HG03159 (cell line): ENCODE measurements around the gene SCT.

Experiments used
- ATAC-seq: cut with Tn5 transposase; IDR thresholded peaks from one replicate; pipeline ENCODE4 v1.9.1; 2021; ENCODE audit warnings: mild to moderate bottlenecking, moderate library complexity; ENCODE audit not compliant: unreplicated experiment

SCT gene

DNA sequence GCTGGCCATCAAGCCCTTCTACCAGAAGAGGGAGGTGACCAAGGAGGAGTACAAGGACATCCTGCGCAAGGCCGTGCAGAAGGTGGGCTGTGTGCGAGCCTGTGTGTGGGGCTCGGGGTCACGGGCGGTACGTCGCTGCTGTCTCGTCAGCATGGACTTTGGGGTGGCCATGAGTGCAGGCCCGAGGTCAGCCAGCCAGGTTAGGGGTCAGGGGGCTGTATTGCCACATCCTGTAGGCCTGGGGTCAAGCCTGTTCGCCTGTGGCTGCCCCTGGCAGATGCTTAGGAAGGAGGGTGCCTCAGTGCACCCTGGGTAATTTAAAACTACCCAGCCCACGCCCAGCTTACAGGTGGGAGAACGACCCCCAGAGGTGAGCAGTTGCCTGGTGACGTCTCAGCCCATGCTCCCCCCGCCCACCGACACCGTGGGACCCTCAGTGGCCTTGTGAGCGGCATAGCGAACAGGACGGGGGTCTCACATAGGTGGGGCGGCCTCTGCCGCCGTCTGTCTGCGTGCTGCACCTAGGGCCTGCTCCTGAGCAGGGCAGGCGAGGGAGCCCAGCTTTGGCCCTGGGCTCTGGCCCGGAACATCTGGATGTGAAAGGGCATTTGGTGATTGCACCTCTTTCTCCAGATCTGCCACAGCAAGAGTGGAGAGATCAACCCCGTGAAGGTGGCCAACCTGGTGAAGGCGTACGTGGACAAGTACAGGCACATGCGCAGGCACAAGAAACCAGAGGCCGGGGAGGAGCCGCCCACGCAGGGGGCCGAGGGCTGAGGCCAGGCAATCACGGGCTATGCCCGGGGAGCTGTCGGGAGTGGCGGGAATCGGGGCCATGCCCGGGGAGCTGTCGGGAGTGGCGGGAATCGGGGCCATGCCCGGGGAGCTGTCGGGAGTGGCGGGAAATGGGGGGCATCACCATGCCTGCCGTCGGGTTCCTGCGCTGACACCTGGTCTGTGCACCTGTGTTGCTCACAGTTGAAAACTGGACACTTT, 15.7 kb downstream of the SCT start:
- ATAC-seq: no peak

DNA sequence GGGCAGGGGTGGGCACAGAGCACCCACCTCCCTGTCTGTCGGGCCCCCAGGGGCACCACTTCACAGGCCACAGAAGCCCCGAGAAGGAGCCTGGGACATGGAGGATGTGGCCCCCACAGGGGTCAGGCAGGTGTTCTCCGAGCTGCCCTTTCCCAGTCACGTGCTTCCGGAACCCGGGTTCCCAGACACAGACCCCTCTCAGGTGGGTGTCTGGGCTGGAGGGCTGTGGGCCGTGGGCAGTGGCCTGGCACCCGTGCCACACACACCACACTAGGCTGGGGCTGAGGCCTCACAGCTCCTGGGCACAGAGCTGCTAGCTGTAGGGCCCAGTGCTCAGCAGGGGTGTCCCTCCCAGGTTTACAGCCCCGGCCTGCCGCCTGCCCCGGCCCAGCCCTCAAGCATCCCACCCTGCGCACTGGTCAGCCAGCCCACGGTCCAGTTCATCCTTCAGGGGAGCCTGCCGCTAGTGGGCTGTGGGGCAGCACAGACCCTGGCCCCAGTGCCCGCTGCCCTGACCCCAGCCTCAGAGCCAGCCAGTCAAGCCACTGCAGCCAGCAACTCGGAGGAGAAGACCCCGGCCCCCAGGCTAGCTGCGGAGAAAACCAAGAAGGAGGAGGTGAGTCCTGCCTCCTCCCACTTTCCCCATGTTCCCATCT, 16.7 kb downstream of the SCT start:
- no peak for ATAC-seq

DNA sequence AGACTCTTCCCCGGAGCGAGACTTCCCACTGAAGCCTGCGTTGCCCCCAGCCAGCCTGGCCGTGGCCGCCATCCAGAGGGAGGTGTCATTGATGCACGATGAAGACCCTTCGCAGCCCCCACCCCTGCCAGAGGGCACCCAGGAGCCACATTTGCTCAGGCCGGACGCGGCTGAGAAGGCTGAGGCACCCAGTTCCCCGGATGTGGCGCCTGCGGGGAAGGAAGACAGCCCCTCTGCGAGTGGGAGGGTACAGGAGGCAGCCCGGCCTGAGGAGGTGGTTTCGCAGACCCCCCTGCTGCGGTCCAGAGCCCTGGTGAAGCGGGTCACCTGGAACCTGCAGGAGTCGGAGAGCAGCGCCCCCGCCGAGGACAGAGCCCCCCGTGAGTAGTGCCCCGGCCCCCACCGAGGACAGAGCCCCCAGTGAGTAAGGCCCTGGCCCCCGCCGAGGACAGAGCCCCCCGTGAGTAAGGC, 17.6 kb downstream of the SCT start:
- ATAC-seq: no peak

DNA sequence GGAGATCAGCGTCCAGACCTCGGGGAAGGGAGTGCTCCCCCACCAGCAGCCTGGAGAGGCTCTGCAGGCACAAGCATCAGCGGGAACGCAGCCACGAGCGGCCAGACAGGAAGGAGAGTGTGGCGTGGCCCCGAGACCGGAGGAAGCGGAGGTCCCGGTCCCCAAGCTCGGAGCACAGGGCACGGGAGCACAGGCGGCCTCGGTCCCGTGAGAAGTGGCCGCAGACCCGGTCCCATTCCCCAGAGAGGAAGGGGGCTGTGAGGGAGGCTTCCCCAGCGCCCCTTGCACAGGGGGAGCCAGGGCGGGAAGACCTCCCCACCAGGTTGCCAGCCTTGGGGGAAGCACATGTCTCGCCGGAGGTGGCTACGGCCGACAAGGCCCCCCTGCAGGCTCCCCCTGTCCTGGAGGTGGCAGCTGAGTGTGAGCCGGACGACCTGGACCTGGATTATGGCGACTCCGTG, 18.2 kb downstream of the SCT start:
- no peak for ATAC-seq

DNA sequence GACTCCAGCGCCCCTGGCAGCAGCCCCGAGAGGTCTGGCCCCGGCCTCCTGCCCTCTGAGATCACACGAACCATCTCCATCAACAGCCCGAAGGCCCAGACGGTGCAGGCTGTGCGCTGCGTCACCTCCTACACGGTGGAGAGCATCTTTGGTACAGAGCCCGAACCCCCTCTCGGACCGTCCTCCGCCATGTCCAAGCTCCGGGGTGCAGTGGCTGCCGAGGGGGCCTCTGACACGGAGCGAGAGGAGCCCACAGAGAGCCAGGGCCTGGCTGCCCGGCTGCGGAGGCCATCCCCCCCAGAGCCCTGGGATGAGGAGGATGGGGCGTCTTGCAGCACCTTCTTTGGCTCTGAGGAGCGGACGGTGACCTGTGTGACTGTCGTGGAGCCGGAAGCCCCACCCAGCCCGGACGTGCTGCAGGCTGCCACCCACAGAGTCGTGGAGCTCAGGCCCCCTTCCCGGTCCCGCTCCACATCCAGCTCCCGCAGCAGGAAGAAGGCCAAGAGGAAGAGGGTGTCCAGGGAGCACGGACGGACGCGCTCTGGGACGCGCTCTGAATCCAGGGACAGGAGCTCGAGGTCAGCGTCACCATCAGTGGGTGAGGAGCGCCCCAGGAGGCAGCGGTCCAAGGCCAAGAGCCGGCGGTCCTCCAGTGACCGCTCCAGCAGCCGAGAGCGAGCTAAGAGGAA, 18.9 kb downstream of the SCT start:
- ATAC-seq: no peak

DNA sequence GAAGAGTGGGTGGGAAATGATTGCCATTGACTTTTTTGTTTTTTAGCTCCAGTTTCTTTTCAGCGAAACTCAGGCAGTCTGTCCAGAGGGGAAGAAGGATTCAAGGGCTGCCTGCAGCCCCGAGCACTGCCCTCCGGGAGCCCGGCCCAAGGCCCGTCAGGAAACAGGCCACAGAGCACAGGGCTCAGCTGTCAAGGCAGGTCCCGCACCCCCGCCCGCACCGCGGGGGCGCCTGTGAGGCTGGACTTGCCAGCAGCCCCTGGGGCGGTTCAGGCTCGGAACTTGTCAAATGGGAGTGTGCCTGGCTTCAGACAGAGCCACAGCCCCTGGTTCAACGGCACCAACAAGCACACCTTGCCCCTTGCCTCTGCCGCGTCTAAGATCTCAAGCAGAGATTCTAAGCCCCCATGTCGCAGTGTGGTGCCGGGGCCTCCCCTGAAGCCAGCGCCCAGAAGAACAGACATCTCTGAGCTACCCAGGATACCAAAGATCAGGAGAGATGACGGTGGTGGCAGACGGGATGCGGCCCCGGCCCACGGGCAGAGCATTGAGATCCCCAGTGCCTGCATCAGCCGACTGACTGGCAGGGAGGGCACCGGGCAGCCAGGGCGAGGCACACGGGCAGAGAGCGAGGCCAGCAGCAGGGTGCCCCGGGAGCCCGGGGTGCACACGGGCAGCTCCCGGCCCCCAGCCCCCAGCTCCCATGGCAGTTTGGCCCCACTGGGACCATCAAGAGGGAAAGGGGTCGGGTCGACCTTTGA, 19.8 kb downstream of the SCT start:
- no peak for ATAC-seq

DNA sequence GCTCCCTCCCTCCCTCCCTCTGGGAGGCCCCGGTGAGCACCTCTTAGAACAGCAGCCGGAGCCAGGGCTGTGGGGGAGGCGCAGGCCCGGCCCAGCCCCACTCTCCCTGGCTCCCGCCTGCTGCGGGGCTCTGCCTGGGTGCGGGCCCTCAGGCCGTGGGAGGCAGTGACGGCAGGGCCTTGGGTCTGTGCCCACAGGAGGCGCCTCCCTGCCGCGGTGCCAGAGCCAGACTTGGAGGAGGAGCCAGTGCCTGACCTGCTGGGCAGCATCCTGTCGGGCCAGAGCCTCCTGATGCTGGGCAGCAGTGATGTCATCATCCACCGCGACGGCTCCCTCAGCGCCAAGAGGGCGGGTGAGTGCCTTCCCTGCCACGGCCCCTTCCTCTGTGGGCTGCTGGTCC, 20.7 kb downstream of the SCT start:
- no peak for ATAC-seq

DNA sequence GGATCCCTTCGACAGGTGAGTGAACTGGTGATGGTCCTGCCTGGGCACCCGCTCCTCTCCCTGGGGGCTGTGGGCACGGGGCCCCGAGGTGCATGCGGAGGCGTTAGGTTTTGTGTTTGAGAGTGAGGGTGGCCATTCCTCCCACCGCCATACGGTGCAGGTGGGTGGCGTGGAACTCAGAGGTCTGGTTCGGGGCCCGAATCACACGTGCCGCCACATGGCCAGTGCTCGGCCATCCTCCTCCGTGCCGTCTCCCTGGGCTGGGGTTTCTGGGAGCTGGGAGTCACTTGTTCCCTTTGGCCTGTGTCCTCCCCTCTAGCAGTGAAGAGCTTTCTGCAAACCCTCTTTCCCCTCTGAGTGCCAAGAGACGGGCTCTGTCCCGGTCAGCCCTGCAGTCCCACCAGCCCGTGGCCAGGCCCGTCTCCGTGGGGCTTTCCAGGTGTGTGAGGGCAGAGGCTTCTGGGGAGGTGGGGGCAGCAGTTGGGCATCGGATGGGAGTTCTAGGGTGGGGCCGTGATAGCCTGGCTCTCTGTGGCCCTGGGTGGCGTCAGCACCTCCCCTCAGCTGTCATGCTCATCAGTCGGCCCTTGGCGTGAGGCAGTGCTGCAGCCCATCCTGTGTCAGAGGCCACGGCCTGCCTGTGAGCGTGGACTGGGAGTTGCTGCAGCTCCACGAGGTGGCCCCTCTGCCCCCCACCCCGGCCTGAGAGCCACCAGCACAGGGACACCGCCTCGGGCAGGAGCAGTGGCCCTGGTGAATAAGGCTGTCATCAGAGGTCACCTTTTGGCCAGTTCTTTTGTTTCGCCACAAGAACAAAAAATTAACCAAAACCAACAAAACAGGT, 21.5 kb downstream of the SCT start:
- ATAC-seq: no peak

DNA sequence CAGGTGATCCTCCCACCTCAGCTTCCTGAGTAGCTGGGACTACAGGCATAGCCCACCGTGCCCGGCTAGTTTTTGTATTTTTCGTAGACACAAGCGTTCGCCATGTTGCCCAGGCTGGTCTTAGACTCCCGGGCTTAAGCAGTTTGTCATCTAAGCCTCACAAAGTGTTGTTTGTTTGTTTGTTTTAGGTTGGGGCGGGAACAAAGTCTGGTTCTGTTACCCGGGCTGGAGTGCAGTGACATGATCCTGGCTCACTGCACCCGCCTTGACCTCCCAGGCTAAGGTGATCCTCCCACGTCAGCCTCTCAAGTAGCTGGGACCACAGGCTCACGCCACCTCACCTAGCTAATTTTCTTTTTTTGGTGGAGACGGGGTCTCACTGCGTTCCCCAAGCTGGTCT, 23.8 kb downstream of the SCT start:
- no peak for ATAC-seq

DNA sequence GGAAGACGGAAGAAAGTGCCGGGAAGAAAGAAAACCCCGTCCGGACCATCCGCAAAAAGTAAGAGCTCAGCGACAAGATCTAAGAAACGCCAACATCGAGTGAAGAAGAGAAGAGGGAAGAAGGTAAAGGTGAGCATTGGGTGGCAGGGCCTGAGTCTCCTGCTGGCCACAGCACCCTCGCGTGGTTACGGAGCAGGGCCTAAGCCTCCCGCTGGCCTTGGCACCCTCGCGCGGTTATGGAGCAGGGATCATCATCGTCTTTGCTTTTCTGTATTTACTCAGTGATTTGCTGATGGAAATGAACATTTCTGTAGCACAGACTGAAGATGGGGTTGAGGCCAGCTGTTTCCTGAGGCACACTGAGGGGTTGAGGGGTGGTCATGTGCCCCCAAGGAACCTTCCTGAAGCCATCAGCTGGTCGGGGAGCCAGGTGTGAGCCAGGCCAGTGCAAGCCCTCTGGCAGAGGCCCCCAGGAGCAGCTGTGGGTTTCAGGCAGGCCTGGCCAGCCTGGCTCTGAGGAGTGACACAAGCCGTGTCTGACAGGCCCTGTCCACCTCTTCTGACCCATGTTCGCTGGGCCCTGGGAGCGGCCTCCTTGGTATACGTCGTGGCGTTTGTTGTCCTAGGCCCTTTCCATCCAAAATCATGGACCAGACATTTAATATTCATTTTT, 25.3 kb downstream of the SCT start:
- ATAC-seq: no peak

DNA sequence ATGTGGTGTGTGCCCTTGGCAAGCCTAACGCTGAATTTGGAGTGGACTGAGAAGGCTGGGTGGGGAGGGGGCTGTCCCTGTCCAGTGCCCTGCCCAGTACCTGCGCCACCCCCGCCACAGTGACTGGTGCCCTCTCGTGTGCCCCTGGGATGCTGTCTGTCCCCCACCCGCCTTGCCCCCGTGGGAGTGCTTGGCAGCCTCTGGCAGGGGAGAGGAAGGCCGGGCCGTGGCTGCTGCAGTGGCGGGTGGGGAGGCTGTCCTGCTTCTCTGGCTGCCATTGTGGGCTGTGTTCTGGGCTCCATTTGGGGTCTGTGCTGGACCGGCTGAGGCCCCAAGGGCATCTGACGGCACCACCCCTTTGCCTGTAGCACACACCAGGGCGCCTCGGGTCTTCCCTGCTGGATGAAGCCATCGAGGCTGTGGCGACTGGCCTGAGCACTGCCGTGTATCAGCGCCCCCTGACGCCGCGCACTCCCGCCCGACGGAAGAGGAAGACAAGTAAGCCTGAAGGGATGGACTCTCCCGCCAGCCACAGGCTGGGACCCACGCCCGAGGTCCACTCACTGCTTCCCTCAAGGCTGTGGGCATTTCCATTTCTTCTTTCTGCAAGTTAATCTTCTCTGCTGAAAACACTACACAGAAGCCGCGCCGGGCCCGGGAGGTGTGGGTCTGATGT, 28.8 kb downstream of the SCT start:
- ATAC-seq: no peak

DNA sequence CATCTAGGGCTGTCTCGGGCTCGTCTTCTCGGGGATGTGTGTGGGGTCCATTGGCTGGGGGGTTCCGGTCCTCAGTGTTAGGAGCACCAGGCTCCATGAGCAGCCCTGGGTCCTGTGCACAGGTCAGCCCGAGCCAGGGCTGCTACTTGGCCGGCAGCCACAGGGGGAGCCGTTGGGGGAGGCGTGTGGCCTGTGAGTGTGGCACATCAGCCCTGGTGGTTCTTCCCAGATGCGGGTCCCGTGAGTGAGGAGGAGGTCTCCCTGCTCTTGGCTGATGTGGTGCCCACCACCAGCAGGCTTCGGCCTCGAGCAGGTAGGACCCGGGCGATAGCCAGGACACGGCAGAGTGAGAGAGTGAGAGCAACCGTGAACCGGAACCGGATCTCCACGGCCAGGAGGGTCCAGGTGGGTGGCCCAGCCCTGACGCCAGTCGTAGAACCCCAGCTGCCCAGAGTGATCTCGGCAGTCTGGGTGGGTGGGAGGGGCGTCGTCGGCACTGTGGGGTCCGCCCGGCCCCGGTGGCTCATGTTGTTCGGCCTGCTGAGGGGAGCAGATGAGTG, 29.7 kb downstream of the SCT start:
- no peak for ATAC-seq

DNA sequence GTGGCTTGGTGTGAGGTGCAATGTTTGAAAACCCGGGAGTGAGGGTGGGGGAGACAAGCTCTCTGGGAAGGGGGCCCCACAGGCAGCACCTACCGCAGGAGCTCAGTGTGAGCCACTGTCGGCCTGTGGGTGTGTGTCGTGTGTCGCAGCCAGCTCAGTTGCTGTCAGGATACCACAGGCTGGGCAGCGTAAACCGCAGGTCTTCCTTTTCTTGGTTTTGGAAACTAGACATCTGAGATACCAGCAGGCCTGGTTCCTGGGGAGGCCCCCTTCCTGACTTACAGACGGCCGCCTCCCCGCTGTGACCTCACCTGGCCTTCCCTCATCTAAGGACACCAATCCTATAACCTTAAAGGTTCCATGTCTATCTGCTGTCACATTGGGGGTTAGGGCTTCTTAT, 30.6 kb downstream of the SCT start:
- ATAC-seq: no peak

DNA sequence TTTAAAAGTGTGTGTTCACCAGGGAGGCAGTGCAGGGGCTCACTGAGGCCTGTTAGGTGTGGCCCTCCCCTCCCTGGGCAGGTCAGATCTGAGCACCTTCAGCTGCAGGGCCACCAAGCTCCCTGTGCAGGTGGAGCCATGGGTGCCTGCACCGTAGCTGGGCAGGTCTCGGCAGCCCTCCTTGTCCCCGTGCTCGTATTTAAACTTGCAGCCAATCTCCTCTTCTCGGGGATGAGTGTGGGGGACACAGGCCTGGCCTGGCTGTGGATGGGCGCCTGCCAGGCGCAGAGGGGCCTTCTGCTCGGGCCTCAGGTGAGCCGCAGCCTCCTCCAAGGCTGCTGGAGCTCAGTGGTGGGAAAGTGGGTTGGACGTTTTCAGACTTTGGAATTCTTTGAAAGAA, 31.6 kb downstream of the SCT start:
- no peak for ATAC-seq

DNA sequence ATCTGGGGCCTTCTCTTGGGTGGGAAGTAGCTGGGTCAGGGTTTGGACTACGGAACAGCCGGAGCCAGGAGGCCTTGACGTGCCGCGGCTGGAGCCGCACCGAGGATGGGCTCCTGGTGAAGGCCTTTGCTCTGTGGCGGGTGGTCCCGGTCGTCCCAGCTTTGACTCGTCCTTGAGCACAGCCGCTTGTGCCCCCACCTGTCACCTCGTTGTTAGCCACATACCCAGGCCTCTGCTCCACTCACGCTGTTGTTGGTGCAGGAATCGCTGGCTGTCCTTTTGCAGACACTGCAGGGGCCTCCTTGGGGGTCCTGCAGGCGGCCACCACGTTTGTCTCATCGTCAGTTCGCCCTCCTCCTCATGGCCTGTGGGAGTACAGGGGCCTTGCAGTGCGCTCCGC, 33.6 kb downstream of the SCT start:
- ATAC-seq: no peak

DNA sequence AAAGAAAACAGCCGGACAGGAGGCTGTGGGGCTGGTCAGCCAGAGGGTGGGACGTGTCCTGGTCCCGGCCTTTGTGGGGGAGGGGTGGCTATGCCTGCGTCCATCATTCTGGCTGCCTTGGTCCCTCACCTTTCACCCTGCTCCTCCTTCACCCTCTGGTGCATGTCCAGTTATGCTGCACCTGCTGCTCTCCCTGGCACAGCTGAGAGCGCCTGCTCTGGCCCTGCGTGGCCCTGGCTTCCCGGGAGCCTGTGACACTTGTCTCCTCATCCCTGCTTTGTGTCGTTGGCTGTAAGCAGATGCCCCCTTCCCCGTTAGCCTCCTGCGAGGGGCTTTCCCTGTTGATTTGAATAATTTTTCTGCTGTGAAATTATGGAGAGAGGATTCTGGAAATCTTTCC, 34.1 kb downstream of the SCT start:
- ATAC-seq: no peak

DNA sequence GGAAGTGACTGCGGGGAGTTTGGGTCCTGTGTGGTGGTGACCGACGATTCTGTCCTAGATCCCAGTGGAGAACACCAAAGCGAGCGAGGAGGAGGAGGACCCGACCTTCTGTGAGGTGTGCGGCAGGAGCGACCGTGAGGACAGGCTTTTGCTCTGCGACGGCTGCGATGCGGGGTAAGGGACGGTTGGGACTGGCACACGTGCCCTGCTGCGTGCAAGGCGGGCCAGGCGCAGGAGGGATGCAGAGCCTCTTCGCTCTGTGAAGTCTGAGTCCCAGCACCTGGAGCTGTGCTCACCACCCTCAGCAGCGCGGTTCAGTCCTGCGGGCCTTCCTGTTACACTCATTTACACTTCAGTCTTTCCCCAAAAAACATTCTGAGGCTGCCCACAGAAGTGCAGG, 34.5 kb downstream of the SCT start:
- ATAC-seq: no peak

DNA sequence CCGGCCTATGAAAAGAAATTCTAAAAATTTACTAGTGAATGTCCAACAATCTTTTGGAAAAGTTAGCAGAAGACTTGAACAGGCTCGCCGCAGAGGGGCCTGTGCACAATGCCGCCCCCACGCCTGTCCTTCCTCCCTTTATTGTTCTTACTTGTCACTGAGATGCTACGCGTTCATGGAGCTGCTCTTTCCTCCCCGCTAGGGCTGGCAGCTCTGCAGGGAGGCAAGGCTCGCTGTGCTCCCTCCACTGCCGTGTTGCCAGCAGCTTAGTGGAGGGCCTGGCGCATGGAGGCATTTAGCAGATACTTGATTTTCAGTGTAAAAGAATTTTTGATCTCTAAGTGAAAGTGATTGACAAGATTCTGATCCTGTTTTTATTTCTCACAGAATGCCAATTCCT, 36.0 kb downstream of the SCT start:
- ATAC-seq: no peak
